Skin of body (tissue), 2 donors: ENCODE measurements around the gene ROGDI. TPM values are rescaled to one million over a fixed set of nuclear protein-coding genes. Genes with fewer than 3 reads are reported as not detected.
A peak's percentile ranks its signal among the peaks of the same experiment; 100 is the strongest.

ENCODE experiments used
- DNase-seq: peaks from one replicate; lab custom pipeline; 2025; lab: John Stamatoyannopoulos, UW
- total RNA-seq: library from RNA; depleted of rRNA; stranded (reverse); fragments of >200 nt; gene quantifications from one replicate; pipeline ENCODE4 v1.2.3, GENCODE V29; 2014

The ROGDI gene
- total RNA-seq, 1 donor from 2014 or later: 5.3 TPM

- no peak for DNase-seq
These were observed 11.6 kb upstream of the ROGDI start for GRCh38 chr16:4814046-4814445.

GRCh38 chr16:4813251-4814003 is 11.0 kb upstream of the ROGDI start:
- DNase-seq: no peak

- no peak for DNase-seq
These were observed 9.3 kb upstream of the ROGDI start for GRCh38 chr16:4811773-4812172.

- no peak for DNase-seq
These were observed 8.8 kb upstream of the ROGDI start for GRCh38 chr16:4811242-4811641.

- no peak for DNase-seq
These were observed 3.8 kb upstream of the ROGDI start for GRCh38 chr16:4806280-4806679.

GRCh38 chr16:4805231-4805630 is 2.8 kb upstream of the ROGDI start:
- no peak for DNase-seq

GRCh38 chr16:4803898-4804762 is 1.7 kb upstream of the ROGDI start:
- DNase-seq: no peak

- no peak for DNase-seq
These were observed 990 bp upstream of the ROGDI start for GRCh38 chr16:4803401-4803844.

GRCh38 chr16:4802659-4803287 is 340 bp upstream of the ROGDI start:
- DNase-seq: peak; percentile 66

GRCh38 chr16:4801051-4801961 is 1.1 kb downstream of the ROGDI start:
- no peak for DNase-seq

- DNase-seq: no peak
These were observed 2.0 kb downstream of the ROGDI start for GRCh38 chr16:4800290-4801041.

GRCh38 chr16:4799171-4799855 is 3.1 kb downstream of the ROGDI start:
- DNase-seq: no peak

GRCh38 chr16:4798456-4798855 is 4.0 kb downstream of the ROGDI start:
- no peak for DNase-seq

- DNase-seq: no peak
These were observed 4.6 kb downstream of the ROGDI start for GRCh38 chr16:4797805-4798252.

- DNase-seq: no peak
These were observed 5.2 kb downstream of the ROGDI start for GRCh38 chr16:4796982-4797804.

GRCh38 chr16:4795828-4796572 is 6.4 kb downstream of the ROGDI start:
- DNase-seq: no peak

- no peak for DNase-seq
These were observed 7.1 kb downstream of the ROGDI start, which contains the start of gene SMIM22 for GRCh38 chr16:4795181-4795827. Gene SMIM22 (plus strand): TSS chr16:4795369. CDS start chr16:4795735, 366 bp downstream.
